KBM-7 (cell line): ENCODE data around the gene VIPR2.
"Not testable (repeated sequence)": the region's sequence is repeated elsewhere in the genome, so short reads cannot be mapped to it uniquely, and the experiment has no call there.

ENCODE experiments used
- DNase-seq: peaks from one replicate; pipeline ENCODE4 v3.0.0-alpha.2; 2015
- in situ Hi-C: fragments of 300-500 bp; cut with MboI; formaldehyde crosslinking; loops from 2 replicates; pipeline ENCODE4 v1.14.3; 2020; ENCODE audit warnings: low sequenced_read_pairs, low pct_unique_long_range_greater_than_20kb, mixed read lengths

VIPR2 gene

GRCh38 chr7:158991824-158992621, 152.6 kb downstream of the VIPR2 start:
- no peak for DNase-seq
- in situ Hi-C loops, result no loop called here

- in situ Hi-C loops, result no loop called here
- no peak for DNase-seq
These were observed 155.7 kb downstream of the VIPR2 start for GRCh38 chr7:158988996-158989395.

- in situ Hi-C loops, result no loop called here
- DNase-seq, result no peak
These were observed 156.3 kb downstream of the VIPR2 start for GRCh38 chr7:158988302-158988862.

GRCh38 chr7:158987691-158988090, 157.0 kb downstream of the VIPR2 start:
- in situ Hi-C loops, result no loop called here
- DNase-seq, result no peak

- in situ Hi-C loops, result no loop called here
- no peak for DNase-seq
These were observed 159.1 kb downstream of the VIPR2 start for GRCh38 chr7:158985583-158985982.

- DNase-seq, in situ Hi-C loops: not testable (repeated sequence)
These were observed 160.7 kb downstream of the VIPR2 start for GRCh38 chr7:158984007-158984406.

- in situ Hi-C loops, DNase-seq: not testable (repeated sequence)
These were observed 162.6 kb downstream of the VIPR2 start for GRCh38 chr7:158982080-158982479.

GRCh38 chr7:158979635-158980351, 164.9 kb downstream of the VIPR2 start:
- DNase-seq, result no peak
- in situ Hi-C loops, result no loop called here

- no peak for DNase-seq
- in situ Hi-C loops, result no loop called here
These were observed 165.6 kb downstream of the VIPR2 start for GRCh38 chr7:158979023-158979529.
